ENCODE data around the gene AURKA.
A peak's percentile ranks its signal among the peaks of the same experiment; 100 is the strongest.
"Not testable (repeated sequence)": the region's sequence is repeated elsewhere in the genome, so short reads cannot be mapped to it uniquely, and the experiment has no call there.

Gene AURKA

GRCh38 chr20:56409521-56409920 lies 17.5 kb upstream of the AURKA start:
- no peak for TF ChIP-seq CTCF (IDR thresholded peaks at IDR 0.05; ENCODE audit: low read depth, low read length, missing control alignments)
- DNase-seq (ENCODE audit: low read depth) = no peak
- no peak overlapping the region for H3K4me3 ChIP-seq (ENCODE audit: low read depth, low read length)

- no peak for DNase-seq (ENCODE audit: low read depth)
- H3K4me3 ChIP-seq (ENCODE audit: low read depth, low read length) = no peak overlapping the region
- TF ChIP-seq CTCF (IDR thresholded peaks at IDR 0.05; ENCODE audit: low read depth, low read length, missing control alignments) = no peak
These were observed 14.9 kb upstream of the AURKA start for GRCh38 chr20:56406910-56407309.

GRCh38 chr20:56405356-56405755 lies 13.3 kb upstream of the AURKA start:
- DNase-seq (ENCODE audit: low read depth); H3K4me3 ChIP-seq (ENCODE audit: low read depth, low read length): not testable (repeated sequence)

- no peak for DNase-seq (ENCODE audit: low read depth)
- TF ChIP-seq CTCF (IDR thresholded peaks at IDR 0.05; ENCODE audit: low read depth, low read length, missing control alignments) = no peak
- H3K4me3 ChIP-seq (ENCODE audit: low read depth, low read length) = no peak overlapping the region
These were observed 11.4 kb upstream of the AURKA start for GRCh38 chr20:56403465-56403864.

GRCh38 chr20:56400001-56400640 lies 8.1 kb upstream of the AURKA start:
- DNase-seq (ENCODE audit: low read depth) = peak; percentile 31
- peak; percentile 78 for TF ChIP-seq CTCF (IDR thresholded peaks at IDR 0.05; ENCODE audit: low read depth, low read length, missing control alignments)
- no peak overlapping the region for H3K4me3 ChIP-seq (ENCODE audit: low read depth, low read length)

- no peak for DNase-seq (ENCODE audit: low read depth)
- no peak for TF ChIP-seq CTCF (IDR thresholded peaks at IDR 0.05; ENCODE audit: low read depth, low read length, missing control alignments)
- H3K4me3 ChIP-seq (ENCODE audit: low read depth, low read length) = no peak overlapping the region
These were observed 3.2 kb upstream of the AURKA start for GRCh38 chr20:56395166-56395565.

- DNase-seq (ENCODE audit: low read depth) = no peak
- peak overlapping the region; percentile 96 for H3K4me3 ChIP-seq (ENCODE audit: low read depth, low read length)
- no peak for TF ChIP-seq CTCF (IDR thresholded peaks at IDR 0.05; ENCODE audit: low read depth, low read length, missing control alignments)
These were observed 1.6 kb upstream of the AURKA start for GRCh38 chr20:56393653-56394052.

Data from GM12864 (cell line).